Skeletal muscle satellite cell (primary cell): ENCODE data around the gene ABLIM1.

Source experiments
- H3K27me3 ChIP-seq: 2 replicates; pipeline ENCODE4 v1.7.0; 2013; ENCODE audit warnings: low read length; ENCODE audit not compliant: control insufficient read depth, insufficient read depth
- H3K36me3 ChIP-seq: 2 replicates; pipeline ENCODE4 v1.7.0; 2013; ENCODE audit warnings: mild to moderate bottlenecking, control low read depth, low read length; ENCODE audit not compliant: insufficient read depth
- H3K4me1 ChIP-seq: 2 replicates; pipeline ENCODE4 v1.7.0; 2013; ENCODE audit warnings: low read length; ENCODE audit not compliant: control insufficient read depth, insufficient read depth
- H3K4me2 ChIP-seq: 2 replicates; pipeline ENCODE4 v1.7.0; 2013; ENCODE audit warnings: mild to moderate bottlenecking, low read length
- H3K4me3 ChIP-seq: 2 replicates; pipeline ENCODE4 v1.7.0; 2013; ENCODE audit warnings: low read length
- H3K9ac ChIP-seq: 2 replicates; pipeline ENCODE4 v1.7.0; 2013; ENCODE audit warnings: mild to moderate bottlenecking, low read depth, low read length, moderate library complexity
- H3K9me3 ChIP-seq: replicated peaks from 2 replicates; pipeline ENCODE4 v1.7.0; 2013; ENCODE audit warnings: mild to moderate bottlenecking, control low read depth, low read length

Gene ABLIM1

GRCh38 chr10:114548662-114549061, 109.4 kb downstream of the ABLIM1 start:
- Histone ChIP-seq H3K4me2 (no peak overlapping the region), H3K4me3 (no peak overlapping the region), H3K27me3 (no peaks in the 10 kb centered on the region), H3K9ac (no peak overlapping the region), H3K36me3 (no peaks in the 10 kb centered on the region), H3K4me1 (peaks cover 16% of the 10 kb centered on the region), H3K9me3 (no peaks in the 10 kb centered on the region)

- Histone ChIP-seq H3K27me3 (no peaks in the 10 kb centered on the region), H3K4me2 (no peak overlapping the region), H3K9me3 (no peaks in the 10 kb centered on the region), H3K36me3 (no peaks in the 10 kb centered on the region), H3K4me1 (peaks cover 14% of the 10 kb centered on the region), H3K4me3 (no peak overlapping the region), H3K9ac (no peak overlapping the region)
These were observed 110.6 kb downstream of the ABLIM1 start for GRCh38 chr10:114547514-114547913.

- H3K4me2 ChIP-seq = no peak overlapping the region
- no peak overlapping the region for H3K4me3 ChIP-seq
- no peaks in the 10 kb centered on the region for H3K27me3 ChIP-seq
- no peaks in the 10 kb centered on the region for H3K36me3 ChIP-seq
- H3K9ac ChIP-seq = no peak overlapping the region
- peaks cover 9% of the 10 kb centered on the region for H3K4me1 ChIP-seq
- no peaks in the 10 kb centered on the region for H3K9me3 ChIP-seq
These were observed 111.0 kb downstream of the ABLIM1 start for GRCh38 chr10:114547056-114547455.

GRCh38 chr10:114545819-114546218, 112.3 kb downstream of the ABLIM1 start:
- Histone ChIP-seq H3K4me2 (no peak overlapping the region), H3K4me1 (peaks cover 10% of the 10 kb centered on the region), H3K9me3 (no peaks in the 10 kb centered on the region), H3K9ac (no peak overlapping the region), H3K36me3 (no peaks in the 10 kb centered on the region), H3K27me3 (peaks cover 2% of the 10 kb centered on the region), H3K4me3 (no peak overlapping the region)

DNA sequence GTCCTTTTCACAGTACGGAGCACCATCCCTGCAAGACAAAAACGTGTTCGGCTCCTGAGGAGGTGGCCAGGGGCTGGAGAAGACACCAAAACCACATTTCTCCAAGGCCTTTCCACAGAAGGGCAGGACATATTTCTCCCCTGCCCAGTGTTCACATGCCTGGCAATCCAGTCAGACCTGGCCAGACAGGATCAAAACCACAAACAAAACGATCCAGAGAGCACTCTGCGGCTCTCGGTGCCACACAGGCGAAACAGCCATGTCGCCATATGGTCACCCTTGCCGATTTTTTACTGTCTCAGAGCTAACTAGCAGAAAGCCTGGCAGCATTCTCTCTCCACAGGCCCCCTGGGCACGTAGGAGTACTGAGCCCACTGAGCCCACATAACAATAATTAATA, 113.0 kb downstream of the ABLIM1 start:
- no peak overlapping the region for H3K9ac ChIP-seq
- H3K4me1 ChIP-seq = peaks cover 13% of the 10 kb centered on the region
- H3K9me3 ChIP-seq = no peaks in the 10 kb centered on the region
- no peaks in the 10 kb centered on the region for H3K36me3 ChIP-seq
- no peak overlapping the region for H3K4me3 ChIP-seq
- no peak overlapping the region for H3K4me2 ChIP-seq
- peaks cover 5% of the 10 kb centered on the region for H3K27me3 ChIP-seq

DNA sequence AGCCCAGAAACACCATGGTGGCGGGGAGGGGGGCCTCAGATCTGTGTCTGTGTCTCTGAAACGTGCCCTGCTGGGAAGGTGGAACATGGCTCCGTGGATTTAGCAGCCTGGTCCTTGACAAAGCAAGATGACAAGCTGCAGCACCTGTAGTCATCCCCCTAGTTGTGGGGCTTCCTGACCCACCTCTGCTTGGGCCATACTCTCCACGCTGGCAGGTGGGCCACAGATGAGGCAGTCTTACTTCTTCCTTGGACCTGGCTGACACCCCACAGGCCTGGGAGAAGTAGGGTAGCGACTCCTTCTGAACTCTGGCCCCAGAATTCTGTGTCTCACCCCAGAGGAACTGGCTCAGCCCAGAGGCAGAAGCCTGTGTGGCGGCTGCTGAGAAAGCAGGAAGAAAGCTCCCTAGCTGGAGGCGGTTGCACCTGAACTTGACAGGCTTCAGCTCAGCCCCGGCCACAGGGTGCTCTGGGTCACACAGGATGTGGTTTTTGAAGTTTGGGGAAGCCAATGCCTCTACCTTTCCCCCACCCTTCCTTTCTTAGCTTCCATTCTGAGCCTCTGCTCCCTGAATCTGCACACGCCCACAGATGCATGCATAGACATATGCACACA, 113.9 kb downstream of the ABLIM1 start:
- H3K9me3 ChIP-seq = no peaks in the 10 kb centered on the region
- H3K4me1 ChIP-seq = peaks cover 13% of the 10 kb centered on the region
- H3K4me3 ChIP-seq = no peak overlapping the region
- no peak overlapping the region for H3K9ac ChIP-seq
- no peak overlapping the region for H3K4me2 ChIP-seq
- no peaks in the 10 kb centered on the region for H3K36me3 ChIP-seq
- peaks cover 5% of the 10 kb centered on the region for H3K27me3 ChIP-seq

- no peak overlapping the region for H3K4me2 ChIP-seq
- no peak overlapping the region for H3K9ac ChIP-seq
- no peak overlapping the region for H3K4me3 ChIP-seq
- no peaks in the 10 kb centered on the region for H3K36me3 ChIP-seq
- no peaks in the 10 kb centered on the region for H3K9me3 ChIP-seq
- H3K27me3 ChIP-seq = peaks cover 9% of the 10 kb centered on the region
- H3K4me1 ChIP-seq = peaks cover 13% of the 10 kb centered on the region
These were observed 114.6 kb downstream of the ABLIM1 start for GRCh38 chr10:114543456-114543855.

DNA sequence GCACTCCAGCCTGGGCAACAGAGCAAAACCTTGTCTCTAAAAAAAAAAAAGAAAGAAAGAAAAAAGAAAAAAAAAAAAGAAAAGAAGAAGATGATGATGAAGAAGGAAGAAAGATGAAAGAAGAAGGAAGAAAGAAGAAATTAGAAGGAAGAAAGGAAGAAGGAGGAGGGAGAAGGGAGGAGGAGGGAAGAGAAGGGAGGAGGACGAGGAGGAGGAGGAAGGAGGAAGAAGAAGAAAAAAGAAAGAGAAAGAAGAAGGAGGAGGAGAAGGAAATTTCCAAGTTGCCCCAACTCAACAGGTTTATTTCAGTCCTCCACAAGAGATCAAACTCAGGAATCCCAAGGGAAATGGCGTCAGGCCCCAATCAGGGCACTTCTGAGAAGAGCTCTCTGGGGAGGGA, 115.7 kb downstream of the ABLIM1 start:
- Histone ChIP-seq H3K4me2 (no peak overlapping the region), H3K9me3 (no peaks in the 10 kb centered on the region), H3K27me3 (peaks cover 14% of the 10 kb centered on the region), H3K9ac (no peak overlapping the region), H3K4me3 (no peak overlapping the region), H3K36me3 (no peaks in the 10 kb centered on the region), H3K4me1 (peaks cover 13% of the 10 kb centered on the region)

DNA sequence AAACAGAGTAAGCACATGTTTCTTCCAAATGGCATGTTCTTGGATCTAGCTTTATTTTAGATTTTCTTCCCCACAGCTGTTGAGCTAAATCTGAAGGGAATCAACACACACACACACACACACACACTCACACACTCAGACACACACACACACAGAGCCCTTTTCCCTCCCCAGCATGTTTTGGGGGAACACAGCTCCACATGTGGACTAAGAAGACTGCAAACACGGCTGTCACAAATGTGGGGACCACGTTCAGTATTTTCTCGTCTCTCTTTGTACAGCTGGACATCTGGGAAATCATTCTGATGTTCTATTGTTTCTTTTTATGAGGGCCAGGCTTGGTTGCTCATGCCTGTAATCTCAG, 116.3 kb downstream of the ABLIM1 start:
- Histone ChIP-seq H3K4me1 (peaks cover 13% of the 10 kb centered on the region), H3K4me2 (no peak overlapping the region), H3K27me3 (peaks cover 14% of the 10 kb centered on the region)

DNA sequence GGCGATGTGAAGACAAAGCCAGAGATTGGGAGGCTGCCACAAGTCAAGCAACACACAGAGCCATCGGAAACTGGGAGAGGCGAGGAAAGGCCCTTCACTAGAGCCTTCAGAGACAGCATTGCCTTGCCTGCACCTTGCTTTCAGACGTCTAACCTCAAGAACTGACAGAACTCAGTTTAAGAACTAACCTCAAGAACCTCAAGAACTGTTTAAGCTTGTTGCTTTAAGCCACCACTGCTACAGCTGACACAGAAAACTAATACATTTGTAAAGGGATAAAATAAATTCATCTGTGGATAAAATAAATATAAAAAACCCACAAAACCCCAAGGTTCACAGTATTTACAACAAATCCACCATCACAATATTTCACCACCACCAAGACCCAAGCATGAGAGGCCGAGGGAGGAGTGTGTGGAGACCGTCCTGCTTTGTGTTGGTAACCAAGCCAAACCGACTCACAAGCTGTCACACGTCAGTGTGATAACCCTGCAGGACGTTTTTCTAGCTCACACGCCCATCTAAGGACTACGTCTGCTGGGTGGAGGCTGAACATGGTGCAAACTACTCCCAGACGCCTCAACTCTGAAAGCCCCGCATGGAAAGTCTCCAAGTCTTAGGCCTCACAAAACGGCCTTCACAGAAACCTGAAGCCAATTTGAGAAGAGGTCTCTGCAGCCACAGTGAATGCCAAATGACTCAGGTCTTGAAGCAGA, 116.8 kb downstream of the ABLIM1 start:
- H3K4me1 ChIP-seq = peaks cover 13% of the 10 kb centered on the region
- H3K4me2 ChIP-seq = no peak overlapping the region
- no peak overlapping the region for H3K9ac ChIP-seq
- H3K4me3 ChIP-seq = no peak overlapping the region
- H3K36me3 ChIP-seq = no peaks in the 10 kb centered on the region
- H3K9me3 ChIP-seq = no peaks in the 10 kb centered on the region
- peaks cover 14% of the 10 kb centered on the region for H3K27me3 ChIP-seq

More for the DNA sequence above, 116.3 kb downstream of the ABLIM1 start:
- no peaks in the 10 kb centered on the region for H3K36me3 ChIP-seq
- no peaks in the 10 kb centered on the region for H3K9me3 ChIP-seq
- no peak overlapping the region for H3K4me3 ChIP-seq
- no peak overlapping the region for H3K9ac ChIP-seq

GRCh38 chr10:114540236-114540635, 117.8 kb downstream of the ABLIM1 start:
- Histone ChIP-seq H3K4me1 (peaks cover 13% of the 10 kb centered on the region), H3K4me2 (no peak overlapping the region), H3K4me3 (no peak overlapping the region), H3K9ac (no peak overlapping the region), H3K36me3 (no peaks in the 10 kb centered on the region), H3K27me3 (peaks cover 14% of the 10 kb centered on the region), H3K9me3 (no peaks in the 10 kb centered on the region)

GRCh38 chr10:114539623-114540022, 118.5 kb downstream of the ABLIM1 start:
- H3K27me3 ChIP-seq = peaks cover 14% of the 10 kb centered on the region
- H3K36me3 ChIP-seq = no peaks in the 10 kb centered on the region
- peaks cover 13% of the 10 kb centered on the region for H3K4me1 ChIP-seq
- no peak overlapping the region for H3K4me3 ChIP-seq
- H3K9me3 ChIP-seq = no peaks in the 10 kb centered on the region
- no peak overlapping the region for H3K9ac ChIP-seq
- H3K4me2 ChIP-seq = no peak overlapping the region
